Cardiac septum (tissue), 1 donor: Measurements from ENCODE around the gene LIMK1. TPM values are rescaled to one million over a fixed set of nuclear protein-coding genes. Genes with fewer than 3 reads are reported as not detected.
"Not testable (repeated sequence)": the region's sequence is repeated elsewhere in the genome, so short reads cannot be mapped to it uniquely, and the experiment has no call there.

Source experiments
- DNase-seq: peaks from one replicate; pipeline ENCODE4 v3.0.0-alpha.2; 2020; ENCODE audit warnings: low spot score
- intact Hi-C: fragments of 100-400 bp; cut with DNase I; formaldehyde crosslinking; loops from one replicate; pipeline ENCODE4 v1.14.0; 2022
- total RNA-seq: library from RNA; stranded (reverse); fragmentation: NEBNext Ultra II Directional; extraction: Animal tissue kit (Norgen Biotek cat#: 25700); gene quantifications from one replicate; pipeline ENCODE4 v1.2.1, GENCODE V29; 2021
- donor health status: DM: no; HTN: no; CAD: no.

Gene LIMK1
- total RNA-seq, 1 donor from 2014 or later: 13.6 TPM

GRCh38 chr7:74155810-74156395 is 72.3 kb downstream of the LIMK1 start:
- intact Hi-C loops: no loop called here
- no peak for DNase-seq

GRCh38 chr7:74157605-74158004 is 74.0 kb downstream of the LIMK1 start:
- no peak for DNase-seq
- intact Hi-C loops: no loop called here

GRCh38 chr7:74164985-74165456 is 81.4 kb downstream of the LIMK1 start:
- intact Hi-C loops: no loop called here
- no peak for DNase-seq

GRCh38 chr7:74165867-74166593 is 82.4 kb downstream of the LIMK1 start:
- no peak for DNase-seq
- intact Hi-C loops: no loop called here

GRCh38 chr7:74167324-74167723 is 83.7 kb downstream of the LIMK1 start:
- intact Hi-C loops, DNase-seq: not testable (repeated sequence)

Other genes with a start within 250 kb of the LIMK1 start
- gene METTL27, start 241.3 kb upstream of the LIMK1 start, total RNA-seq: 0.35 TPM
- gene TMEM270, start 222.6 kb upstream of the LIMK1 start, total RNA-seq: not detected
- 41.2 TPM for gene ELN, start 55.6 kb upstream of the LIMK1 start, total RNA-seq
- 168 TPM for gene EIF4H, start 90.6 kb downstream of the LIMK1 start, total RNA-seq
- gene LAT2, start 126.2 kb downstream of the LIMK1 start, total RNA-seq: 2.3 TPM
- 8.3 TPM for gene RFC2, start 170.6 kb downstream of the LIMK1 start, total RNA-seq
- 9.9 TPM for gene CLIP2, start 205.6 kb downstream of the LIMK1 start, total RNA-seq